Measurements from ENCODE around the gene DNHD1.

The DNHD1 gene

GRCh38 chr11:6481012-6481923 is 15.8 kb upstream of the DNHD1 start, which contains the start of the genes ARFIP2 and TIMM10B:
Gene ARFIP2 (minus strand): TSS chr11:6481331. CDS start chr11:6480421, 910 bp downstream.
Gene TIMM10B (plus strand): TSS chr11:6481501. CDS start chr11:6481517, 16 bp downstream.
- Histone ChIP-seq H4K20me1 (ENCODE audit: insufficient read depth, low read length, poor library complexity, severe bottlenecking) (peaks cover 33% of the 10 kb centered on the region), H3K4me2 (ENCODE audit: low read depth, low read length, poor library complexity, severe bottlenecking) (peak within 1 kb of the TSS; percentile 96), H3K27me3 (ENCODE audit: insufficient read depth, low read length, poor library complexity, severe bottlenecking) (no peaks in the 10 kb centered on the region), H3K4me1 (ENCODE audit: insufficient read depth, low read length, poor library complexity, severe bottlenecking) (peaks cover 33% of the 10 kb centered on the region), H3F3A (ENCODE audit: low read depth) (peaks cover under 1% of the 10 kb centered on the region; the same call in 1 of the 2 replicates), H3K36me3 (ENCODE audit: insufficient read depth, low read length) (peaks cover 5% of the 10 kb centered on the region; the same call in 1 of the 2 replicates), H3K4me3 (ENCODE audit: low read length, poor library complexity, severe bottlenecking) (peak within 1 kb of the TSS; percentile 92), H3K9me2 (replicated peaks; ENCODE audit: low read depth, low read length) (no peaks in the 10 kb centered on the region), H3K79me2 (ENCODE audit: insufficient read depth, low read length) (peaks cover 57% of the 10 kb centered on the region), H3K9me3 (ENCODE audit: insufficient read depth, low read depth, low read length) (no peaks in the 10 kb centered on the region), H2AFZ (ENCODE audit: low read length) (peak within 1 kb of the TSS; percentile 81), H3K9ac (ENCODE audit: low read depth, low read length, poor library complexity, severe bottlenecking) (peak within 1 kb of the TSS; percentile 85)
- TF ChIP-seq CTCF (conservative IDR thresholded peaks at IDR 0.05; ENCODE audit: low read length) (no peak), EZH2phosphoT487 (IDR thresholded peaks at IDR 0.05; ENCODE audit: borderline replicate concordance) (no peak)

GRCh38 chr11:6481924-6482275 is 15.2 kb upstream of the DNHD1 start:
- H3K4me1 ChIP-seq (ENCODE audit: insufficient read depth, low read length, poor library complexity, severe bottlenecking): peaks cover 33% of the 10 kb centered on the region
- peaks cover 5% of the 10 kb centered on the region; the same call in 1 of the 2 replicates for H3K36me3 ChIP-seq (ENCODE audit: insufficient read depth, low read length)
- H3K79me2 ChIP-seq (ENCODE audit: insufficient read depth, low read length): peaks cover 57% of the 10 kb centered on the region

GRCh38 chr11:6482441-6482840 is 14.6 kb upstream of the DNHD1 start:
- Histone ChIP-seq H3K4me1 (ENCODE audit: insufficient read depth, low read length, poor library complexity, severe bottlenecking) (peaks cover 33% of the 10 kb centered on the region), H4K20me1 (ENCODE audit: insufficient read depth, low read length, poor library complexity, severe bottlenecking) (peaks cover 33% of the 10 kb centered on the region), H3K9me2 (replicated peaks; ENCODE audit: low read depth, low read length) (no peaks in the 10 kb centered on the region), H3K9ac (ENCODE audit: low read depth, low read length, poor library complexity, severe bottlenecking) (peak overlapping the region; percentile 85), H3K36me3 (ENCODE audit: insufficient read depth, low read length) (peaks cover 5% of the 10 kb centered on the region; the same call in 1 of the 2 replicates), H3F3A (ENCODE audit: low read depth) (no peaks in the 10 kb centered on the region), H2AFZ (ENCODE audit: low read length) (no peak overlapping the region), H3K4me2 (ENCODE audit: low read depth, low read length, poor library complexity, severe bottlenecking) (peak overlapping the region; percentile 92), H3K4me3 (ENCODE audit: low read length, poor library complexity, severe bottlenecking) (peak overlapping the region; percentile 92), H3K9me3 (ENCODE audit: insufficient read depth, low read depth, low read length) (no peaks in the 10 kb centered on the region), H3K79me2 (ENCODE audit: insufficient read depth, low read length) (peaks cover 57% of the 10 kb centered on the region), H3K27me3 (ENCODE audit: insufficient read depth, low read length, poor library complexity, severe bottlenecking) (no peaks in the 10 kb centered on the region)
- TF ChIP-seq EZH2phosphoT487 (IDR thresholded peaks at IDR 0.05; ENCODE audit: borderline replicate concordance) (no peak), CTCF (conservative IDR thresholded peaks at IDR 0.05; ENCODE audit: low read length) (no peak)

More at GRCh38 chr11:6481924-6482275, 15.2 kb upstream of the DNHD1 start:
- Histone ChIP-seq H3K9me3 (ENCODE audit: insufficient read depth, low read depth, low read length) (no peaks in the 10 kb centered on the region), H3K4me2 (ENCODE audit: low read depth, low read length, poor library complexity, severe bottlenecking) (peak overlapping the region; percentile 92), H3K27me3 (ENCODE audit: insufficient read depth, low read length, poor library complexity, severe bottlenecking) (no peaks in the 10 kb centered on the region), H4K20me1 (ENCODE audit: insufficient read depth, low read length, poor library complexity, severe bottlenecking) (peaks cover 33% of the 10 kb centered on the region), H3K4me3 (ENCODE audit: low read length, poor library complexity, severe bottlenecking) (peak overlapping the region; percentile 92), H2AFZ (ENCODE audit: low read length) (peak overlapping the region; percentile 81; the same call in 1 of the 2 replicates), H3K9me2 (replicated peaks; ENCODE audit: low read depth, low read length) (no peaks in the 10 kb centered on the region), H3F3A (ENCODE audit: low read depth) (no peaks in the 10 kb centered on the region), H3K9ac (ENCODE audit: low read depth, low read length, poor library complexity, severe bottlenecking) (peak overlapping the region; percentile 85)
- TF ChIP-seq CTCF (conservative IDR thresholded peaks at IDR 0.05; ENCODE audit: low read length) (no peak), EZH2phosphoT487 (IDR thresholded peaks at IDR 0.05; ENCODE audit: borderline replicate concordance) (no peak)

Measured in Loucy (cell line).